ENCODE results near the gene GGT5.
"Not testable (repeated sequence)": the region's sequence is repeated elsewhere in the genome, so short reads cannot be mapped to it uniquely, and the experiment has no call there.

The GGT5 gene

GRCh38 chr22:24262185-24262749, 17.4 kb upstream of the GGT5 start:
- DNase-seq (ENCODE audit: low read depth) = not testable (repeated sequence)

GRCh38 chr22:24259459-24259858, 14.6 kb upstream of the GGT5 start:
- peak; percentile 70 for DNase-seq (ENCODE audit: low read depth)

- DNase-seq (ENCODE audit: low read depth) = not testable (repeated sequence)
Observed at GRCh38 chr22:24256736-24257135, 11.9 kb upstream of the GGT5 start.

GRCh38 chr22:24256136-24256535, 11.3 kb upstream of the GGT5 start:
- DNase-seq (ENCODE audit: low read depth) = not testable (repeated sequence)

GRCh38 chr22:24253126-24253525, 8.2 kb upstream of the GGT5 start:
- not testable (repeated sequence) for DNase-seq (ENCODE audit: low read depth)

- DNase-seq (ENCODE audit: low read depth) = not testable (repeated sequence)
Observed at GRCh38 chr22:24251286-24251685, 6.4 kb upstream of the GGT5 start.

GRCh38 chr22:24249413-24249812, 4.5 kb upstream of the GGT5 start:
- DNase-seq (ENCODE audit: low read depth) = not testable (repeated sequence)

GRCh38 chr22:24248611-24249010, 3.7 kb upstream of the GGT5 start:
- DNase-seq (ENCODE audit: low read depth) = not testable (repeated sequence)

- peak; percentile 51 for DNase-seq (ENCODE audit: low read depth)
Observed at GRCh38 chr22:24247564-24248344, 2.9 kb upstream of the GGT5 start.

GRCh38 chr22:24247011-24247507, 2.2 kb upstream of the GGT5 start:
- DNase-seq (ENCODE audit: low read depth) = no peak

- not testable (repeated sequence) for DNase-seq (ENCODE audit: low read depth)
Observed at GRCh38 chr22:24245584-24246561, 991 bp upstream of the GGT5 start.

- DNase-seq (ENCODE audit: low read depth) = no peak
Observed at GRCh38 chr22:24244144-24244787, 616 bp downstream of the GGT5 start.

- DNase-seq (ENCODE audit: low read depth) = not testable (repeated sequence)
Observed at GRCh38 chr22:24243417-24243816, 1.5 kb downstream of the GGT5 start.

GRCh38 chr22:24240985-24241692, 3.7 kb downstream of the GGT5 start:
- not testable (repeated sequence) for DNase-seq (ENCODE audit: low read depth)

GRCh38 chr22:24240381-24240780, 4.5 kb downstream of the GGT5 start:
- no peak for DNase-seq (ENCODE audit: low read depth)

GRCh38 chr22:24238101-24238694, 6.7 kb downstream of the GGT5 start:
- DNase-seq (ENCODE audit: low read depth) = not testable (repeated sequence)

GRCh38 chr22:24236656-24237055, 8.2 kb downstream of the GGT5 start:
- DNase-seq (ENCODE audit: low read depth) = no peak

- DNase-seq (ENCODE audit: low read depth) = no peak
Observed at GRCh38 chr22:24235315-24235714, 9.6 kb downstream of the GGT5 start.

GRCh38 chr22:24233816-24234215, 11.1 kb downstream of the GGT5 start:
- no peak for DNase-seq (ENCODE audit: low read depth)

GRCh38 chr22:24233235-24233634, 11.6 kb downstream of the GGT5 start:
- DNase-seq (ENCODE audit: low read depth) = no peak

GRCh38 chr22:24232725-24233124, 12.2 kb downstream of the GGT5 start:
- no peak for DNase-seq (ENCODE audit: low read depth)
